NK-92 (cell line): ENCODE measurements around the gene THBS3.
"Not testable (repeated sequence)": the region's sequence is repeated elsewhere in the genome, so short reads cannot be mapped to it uniquely, and the experiment has no call there.

Experiments used
- DNase-seq: peaks from one replicate; lab custom pipeline; 2025; ENCODE audit not compliant: unreplicated experiment; lab: John Stamatoyannopoulos, UW

THBS3 gene

DNA sequence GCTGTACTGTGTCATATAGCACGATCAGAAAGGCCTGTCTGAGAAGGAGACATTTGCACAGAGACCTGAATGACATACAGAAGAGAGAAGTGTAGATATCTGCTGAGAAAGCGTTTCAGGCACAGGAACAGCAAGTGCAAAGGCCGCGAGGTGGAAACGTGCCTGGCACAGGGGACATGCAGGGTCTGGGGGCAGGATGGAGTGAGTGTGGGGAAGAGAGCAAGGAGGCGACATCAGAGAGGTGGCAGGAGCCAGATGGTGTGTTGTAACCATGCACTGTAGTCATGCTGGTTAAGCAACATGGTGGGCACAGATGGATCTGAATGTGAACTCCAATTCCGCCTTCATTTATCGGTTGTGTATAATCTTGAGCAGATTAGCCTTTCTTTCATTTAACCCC is 47.6 kb downstream of the THBS3 start:
- DNase-seq: no peak

DNA sequence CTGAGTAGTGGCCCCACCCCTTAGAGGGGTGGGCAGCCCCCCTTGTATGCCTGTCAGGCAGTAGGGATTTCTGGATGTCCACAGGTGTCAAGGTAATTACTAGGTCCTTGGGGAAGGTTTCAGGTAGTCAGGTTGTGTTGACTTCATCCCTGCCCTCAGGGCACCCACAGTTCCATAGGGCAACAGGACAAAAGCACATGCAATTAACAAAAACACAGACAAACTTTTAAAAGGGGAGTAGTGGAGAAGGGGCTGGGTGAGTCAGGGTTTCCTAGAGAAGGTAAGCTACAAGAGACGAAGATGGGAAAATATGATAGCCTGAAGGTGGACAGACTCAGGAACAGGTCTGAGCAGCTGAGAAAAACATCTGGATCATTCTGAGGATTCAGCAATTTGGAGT is 48.7 kb downstream of the THBS3 start:
- no peak for DNase-seq

DNA sequence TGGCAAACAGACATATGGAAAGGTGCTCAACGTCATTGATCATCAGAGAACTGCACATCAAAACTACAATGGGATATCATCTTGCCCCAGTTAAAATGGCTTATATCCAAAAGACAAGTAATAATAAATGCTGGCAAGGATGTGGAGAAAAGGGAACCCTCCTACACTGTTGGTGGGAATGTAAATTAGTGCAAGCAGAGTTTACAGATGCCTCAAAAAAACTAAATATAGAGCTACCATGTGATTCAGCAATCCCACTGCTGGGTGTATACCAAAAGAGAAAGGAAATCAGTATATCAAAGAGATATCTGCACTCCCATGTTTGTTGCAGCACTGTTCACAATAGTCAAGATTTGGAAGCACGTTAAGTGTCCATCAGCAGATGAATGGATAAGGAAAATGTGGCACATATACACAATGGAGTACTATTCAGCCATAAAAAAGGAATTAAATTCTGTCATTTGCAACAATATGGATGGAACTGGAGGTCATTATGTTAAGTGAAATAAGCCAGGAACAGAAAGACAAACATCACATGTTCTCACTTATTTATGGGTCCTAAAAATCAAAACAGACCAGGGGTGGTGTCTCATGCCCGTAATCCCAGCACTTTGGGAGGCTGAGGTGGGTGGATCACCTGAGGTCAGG is 51.6 kb downstream of the THBS3 start:
- DNase-seq: not testable (repeated sequence)
